Inferior parietal cortex (tissue), 1 donor: ENCODE results near the gene C12orf76.
"Not testable (repeated sequence)": the region's sequence is repeated elsewhere in the genome, so short reads cannot be mapped to it uniquely, and the experiment has no call there.

Experiments used
- DNase-seq: peaks from one replicate; pipeline ENCODE4 v3.0.0-alpha.2; 2016; ENCODE audit errors: extremely low spot score

Gene C12orf76

DNA sequence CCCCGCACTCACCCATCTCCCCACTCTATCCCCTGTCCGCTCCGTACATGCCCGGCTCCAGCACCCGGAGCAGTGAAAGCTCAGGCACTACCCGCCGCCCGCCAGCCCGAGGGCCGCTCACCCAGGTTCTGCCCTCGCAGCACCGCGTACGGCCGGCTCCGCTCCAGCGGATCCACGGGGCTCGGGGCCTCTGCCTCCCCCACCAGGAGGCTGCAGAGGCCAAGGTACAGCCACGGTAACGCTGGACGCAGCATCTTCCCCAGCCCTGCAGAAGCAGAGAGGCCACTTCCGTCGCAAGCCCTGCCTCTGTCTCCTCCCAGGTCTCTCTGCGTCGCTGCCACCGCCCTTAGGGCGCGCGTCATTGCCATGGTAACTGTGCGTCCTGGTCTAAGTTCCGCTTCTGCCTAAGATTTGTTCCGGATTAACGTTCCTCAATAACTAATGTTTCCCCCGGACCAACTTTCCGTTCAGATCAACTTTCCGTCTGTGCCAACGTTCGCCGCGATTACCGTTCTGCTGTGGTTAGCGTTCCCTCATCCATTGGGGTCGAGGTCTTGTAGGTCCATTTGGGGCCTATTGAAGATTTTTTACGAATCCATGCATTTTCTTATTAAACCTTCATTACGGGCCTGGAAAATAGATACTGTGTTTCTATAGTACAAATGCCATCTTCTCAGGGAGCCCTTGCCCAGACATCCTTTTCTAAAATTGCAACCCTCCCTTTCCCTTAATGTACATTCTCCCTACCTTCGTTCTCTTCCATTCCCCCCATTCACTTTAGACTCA lies at the start of gene C12orf76:
TSS of gene C12orf76 (minus strand) at position 281 of the 786 bp plus-strand sequence. CDS start at position 254, 27 bp downstream.
- peak; percentile 98 for DNase-seq

DNA sequence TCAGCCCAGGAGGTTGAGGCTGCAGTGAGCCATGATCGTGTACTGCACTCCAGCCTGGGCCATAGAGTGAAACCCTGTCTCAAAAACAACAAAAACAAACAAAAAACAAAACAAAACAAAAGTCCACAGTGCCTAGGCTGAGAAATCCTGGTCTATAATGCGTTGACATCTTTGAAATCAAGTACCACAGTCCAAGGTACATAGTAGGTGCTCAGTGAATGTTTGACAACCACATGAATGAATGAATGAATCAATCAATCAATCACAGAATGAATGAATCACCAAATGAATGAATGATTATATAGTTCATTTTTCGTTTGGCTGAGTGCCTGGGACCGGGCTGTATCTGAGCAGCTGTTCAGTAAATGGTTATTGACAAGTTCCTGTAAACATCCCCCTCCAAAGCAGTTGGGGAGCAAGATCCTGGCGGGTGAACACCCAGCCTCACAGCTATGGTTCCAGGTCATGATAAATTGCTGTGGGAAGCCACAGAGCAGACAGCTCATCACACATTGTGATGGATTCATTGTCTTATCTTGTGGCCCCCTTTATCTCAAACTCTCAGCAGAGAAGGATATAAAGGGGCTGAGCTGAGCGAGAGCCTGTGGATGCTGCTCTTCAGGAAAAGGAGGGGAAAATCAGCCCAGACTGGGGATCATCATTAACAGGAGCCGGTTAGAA lies 45.4 kb upstream of the C12orf76 start:
- DNase-seq = no peak

DNA sequence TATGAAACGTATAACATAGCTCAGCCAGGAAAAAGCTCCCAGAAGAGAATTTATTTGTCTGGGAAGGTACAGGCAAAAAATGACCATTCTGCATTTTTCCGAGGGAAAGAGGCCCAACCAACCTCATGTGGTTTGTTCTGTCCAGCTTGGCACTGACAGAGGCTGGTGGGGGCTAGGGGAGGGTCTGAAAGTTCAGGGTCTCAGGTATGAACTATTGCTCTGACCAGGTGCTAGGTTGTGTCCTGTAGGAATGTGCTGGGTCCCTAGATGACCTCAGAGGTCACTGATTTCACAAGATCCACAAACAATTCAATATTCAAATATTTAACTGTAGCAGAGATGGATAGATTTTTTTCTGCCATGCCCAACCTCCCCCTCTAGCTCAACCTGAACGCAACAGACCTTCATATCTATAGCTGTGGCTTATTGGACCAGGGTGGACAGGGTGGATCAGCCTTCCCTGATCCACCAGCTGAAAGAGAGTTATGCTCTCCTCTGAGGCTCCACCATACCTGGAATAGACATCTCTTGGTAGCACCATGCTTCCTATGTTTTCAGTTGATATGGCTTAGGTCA lies 42.9 kb upstream of the C12orf76 start:
- DNase-seq = no peak

DNA sequence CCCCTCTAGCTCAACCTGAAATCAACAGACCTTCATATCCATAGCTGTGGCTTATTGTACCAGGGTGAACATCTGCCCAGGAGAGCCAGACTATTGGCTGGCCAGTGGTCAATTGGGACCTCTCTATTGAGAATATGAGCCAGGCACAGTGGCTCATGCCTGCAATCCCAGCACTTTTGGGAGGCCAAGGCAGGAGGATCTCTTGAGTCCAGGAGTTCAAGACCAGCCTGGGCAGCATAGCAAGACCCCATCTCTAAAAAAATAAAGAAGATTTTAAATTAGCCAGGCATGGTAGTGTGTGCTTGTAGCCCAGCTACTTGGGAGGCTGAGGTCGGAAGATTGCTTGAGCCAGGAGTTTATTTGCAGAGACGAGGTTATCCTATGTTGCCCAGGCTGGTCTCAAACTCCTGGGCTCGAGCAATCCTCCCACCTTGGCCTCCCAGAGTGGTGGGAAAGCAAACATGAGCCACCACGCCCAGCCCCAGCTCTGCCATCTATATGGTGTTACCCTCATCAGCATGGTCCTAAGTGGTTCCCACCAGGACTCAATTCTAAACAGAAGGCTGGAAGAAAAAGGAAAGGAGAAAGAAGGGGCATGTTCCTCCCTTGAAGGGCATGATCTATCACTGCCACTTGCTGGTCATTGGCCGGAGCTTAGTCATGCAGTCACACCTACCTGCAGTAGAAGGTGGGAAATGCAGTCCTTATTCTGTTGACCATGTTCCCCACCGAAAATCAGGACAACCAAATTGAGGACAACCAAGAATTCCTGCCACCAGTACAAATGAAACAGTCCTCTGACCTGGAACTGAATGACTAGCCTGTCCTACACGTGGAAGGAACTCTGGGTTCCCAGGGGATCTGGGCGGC lies 42.2 kb upstream of the C12orf76 start:
- DNase-seq = no peak

- no peak for DNase-seq
Measured at GRCh38 chr12:110088936-110089335, 40.6 kb upstream of the C12orf76 start.

GRCh38 chr12:110088216-110088615 lies 39.9 kb upstream of the C12orf76 start:
- DNase-seq = not testable (repeated sequence)

DNA sequence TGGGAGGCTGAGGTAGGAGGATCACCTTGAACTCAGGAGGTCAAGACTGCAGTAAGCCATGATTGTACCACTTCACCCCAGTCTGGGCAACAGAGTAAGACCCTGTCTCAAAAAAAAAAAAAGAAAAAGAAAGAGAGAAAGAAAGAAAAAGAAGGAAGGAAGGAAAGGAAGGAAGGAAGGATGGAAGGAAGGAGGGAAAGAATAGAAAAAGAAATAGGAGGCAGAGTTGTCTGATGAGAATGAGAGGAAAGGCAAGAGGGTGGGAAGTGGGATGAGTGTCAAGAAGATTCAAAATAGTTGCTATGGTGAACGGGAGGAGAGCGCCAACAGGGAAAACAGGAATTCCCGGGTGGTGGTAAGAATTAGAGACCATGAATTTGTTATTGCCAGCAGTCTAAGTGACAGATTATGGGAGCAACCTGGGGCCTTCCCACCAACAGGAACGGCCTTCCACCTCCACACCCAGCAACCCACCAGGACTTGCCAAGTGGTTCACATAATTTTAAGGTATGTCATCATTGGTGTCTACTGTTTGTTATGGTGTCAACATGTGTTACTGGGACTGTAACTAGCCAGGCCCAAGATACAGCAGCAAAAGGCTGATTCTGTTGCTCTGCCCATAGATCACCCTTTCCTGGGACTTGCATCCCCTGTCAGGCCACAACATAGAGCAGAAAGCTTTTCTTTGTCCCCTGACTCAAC lies 36.1 kb upstream of the C12orf76 start:
- no peak for DNase-seq

DNA sequence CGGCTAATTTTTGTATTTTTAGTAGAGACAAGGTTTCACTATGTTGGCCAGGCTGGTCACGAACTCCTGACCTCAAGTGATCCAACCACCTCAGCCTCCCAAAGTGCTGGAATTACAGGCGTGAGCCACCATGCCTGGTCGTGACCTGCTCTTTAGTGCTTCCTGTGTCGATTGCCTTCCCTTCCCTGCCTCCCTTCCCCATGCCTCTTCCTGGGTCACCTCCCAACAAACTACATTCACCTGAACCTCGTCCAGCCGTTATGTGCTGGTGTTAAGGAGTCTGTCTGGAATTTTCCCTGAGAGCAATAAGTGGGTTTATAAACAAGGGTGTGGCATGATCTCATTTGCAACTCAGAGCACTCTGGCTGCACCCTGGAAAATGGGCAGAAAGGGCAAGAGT lies 32.1 kb upstream of the C12orf76 start:
- no peak for DNase-seq

DNA sequence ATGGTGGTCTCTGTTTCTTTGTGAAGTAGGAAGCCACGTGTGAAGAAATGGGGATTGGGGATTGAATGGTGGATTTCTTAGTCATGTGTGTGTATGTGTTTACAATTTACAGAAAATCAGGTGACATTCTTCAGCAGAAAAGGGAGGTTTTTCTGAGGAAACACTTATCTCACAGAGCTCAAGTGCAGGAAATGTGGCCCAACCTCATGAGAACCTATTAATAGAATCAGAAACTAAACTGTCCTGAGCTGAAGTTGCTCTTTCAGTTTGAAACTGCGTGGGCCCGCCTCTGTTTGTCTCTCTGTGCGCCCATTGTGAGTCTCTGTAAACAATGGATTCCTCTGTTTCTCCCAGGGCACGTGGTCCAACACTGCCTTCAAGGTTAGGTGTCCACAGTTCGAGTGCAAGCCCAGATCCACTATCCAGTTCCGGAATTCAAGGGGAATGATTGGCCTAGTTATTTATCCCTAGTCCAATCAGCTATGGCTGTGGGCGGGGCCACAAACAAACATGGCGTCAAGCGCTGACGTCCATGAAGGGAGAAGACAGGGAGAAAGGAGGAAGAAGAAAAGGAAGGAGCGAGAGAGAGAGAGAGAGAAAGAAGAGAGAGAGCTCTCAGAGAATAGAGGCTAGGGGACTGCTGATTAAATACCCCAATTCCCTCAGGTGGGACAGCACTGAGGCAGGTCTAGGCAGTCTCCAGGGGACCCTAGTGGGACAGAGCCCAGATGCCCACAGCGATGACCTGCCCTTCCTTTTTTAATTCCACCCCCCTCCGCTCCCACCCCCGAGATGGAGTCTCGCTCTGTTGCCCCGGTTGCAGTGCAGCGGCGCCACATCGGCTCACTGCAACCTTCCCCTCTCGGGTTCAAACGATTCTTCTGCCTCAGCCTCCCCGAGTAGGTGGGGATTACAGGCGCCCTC lies 31.4 kb upstream of the C12orf76 start:
- DNase-seq = peak; percentile 94

GRCh38 chr12:110077800-110078199 lies 29.5 kb upstream of the C12orf76 start:
- no peak for DNase-seq

GRCh38 chr12:110075880-110076279 lies 27.6 kb upstream of the C12orf76 start:
- no peak for DNase-seq

GRCh38 chr12:110074089-110074488 lies 25.8 kb upstream of the C12orf76 start:
- peak; percentile 50 for DNase-seq

- peak; percentile 91 for DNase-seq
Measured at GRCh38 chr12:110073049-110073831, 24.9 kb upstream of the C12orf76 start.

DNA sequence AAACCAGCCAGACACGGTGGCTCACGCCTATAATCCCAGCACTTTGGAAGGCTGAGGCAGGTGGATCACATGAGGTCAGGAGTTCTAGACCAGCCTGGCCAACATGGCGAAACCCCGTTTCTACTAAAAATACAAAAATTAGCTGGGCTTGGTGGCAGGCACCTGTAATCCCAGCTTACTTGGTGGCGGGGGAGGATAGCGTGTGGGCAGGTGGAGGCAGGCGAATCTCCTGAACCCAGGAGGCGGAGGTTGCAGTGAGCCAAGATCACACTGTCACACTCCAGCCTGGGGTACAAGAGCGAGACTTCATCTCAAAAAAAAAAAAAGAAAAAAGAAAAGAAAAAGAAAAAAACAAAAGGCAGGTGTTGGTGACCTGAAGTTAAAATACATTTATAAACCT lies 24.3 kb upstream of the C12orf76 start:
- not testable (repeated sequence) for DNase-seq

DNA sequence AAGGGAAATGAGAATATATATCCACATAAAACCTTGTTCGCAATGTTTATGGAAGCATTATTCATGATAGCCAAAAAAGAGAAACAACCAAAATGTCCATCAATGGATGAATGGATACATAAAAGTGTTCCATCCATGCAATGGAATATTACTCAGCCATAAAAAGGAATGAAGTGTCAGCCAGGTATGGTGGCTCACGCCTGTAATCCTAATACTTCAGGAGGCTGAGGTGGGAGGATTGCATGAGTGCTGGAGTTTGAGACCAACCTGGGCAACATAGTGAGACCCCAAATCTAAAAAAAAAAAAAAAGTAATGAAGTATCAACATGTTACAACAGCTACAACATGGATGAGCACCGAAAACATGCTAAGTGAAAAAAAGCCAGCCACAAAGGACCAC lies 23.6 kb upstream of the C12orf76 start:
- DNase-seq = no peak

DNA sequence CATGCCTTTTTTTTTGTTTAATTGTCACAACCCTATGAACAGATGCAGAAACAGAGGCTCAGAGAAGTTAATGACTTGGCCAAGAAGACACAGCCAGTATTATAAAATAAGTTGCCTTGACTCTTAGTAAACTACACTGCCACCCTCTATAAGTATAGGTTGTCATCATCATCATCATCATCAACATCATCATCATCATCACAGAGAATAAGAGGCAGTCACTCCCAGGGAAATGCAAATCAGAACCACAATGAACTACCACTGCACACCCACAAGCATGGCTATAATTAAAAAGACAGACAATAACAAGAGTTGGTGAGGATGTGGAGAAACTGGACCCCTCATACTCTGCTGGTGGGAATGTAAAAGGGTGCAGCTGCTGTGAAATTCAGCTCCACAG lies 23.2 kb upstream of the C12orf76 start:
- DNase-seq = no peak

- no peak for DNase-seq
Measured at GRCh38 chr12:110068654-110069053, 20.3 kb upstream of the C12orf76 start.

DNA sequence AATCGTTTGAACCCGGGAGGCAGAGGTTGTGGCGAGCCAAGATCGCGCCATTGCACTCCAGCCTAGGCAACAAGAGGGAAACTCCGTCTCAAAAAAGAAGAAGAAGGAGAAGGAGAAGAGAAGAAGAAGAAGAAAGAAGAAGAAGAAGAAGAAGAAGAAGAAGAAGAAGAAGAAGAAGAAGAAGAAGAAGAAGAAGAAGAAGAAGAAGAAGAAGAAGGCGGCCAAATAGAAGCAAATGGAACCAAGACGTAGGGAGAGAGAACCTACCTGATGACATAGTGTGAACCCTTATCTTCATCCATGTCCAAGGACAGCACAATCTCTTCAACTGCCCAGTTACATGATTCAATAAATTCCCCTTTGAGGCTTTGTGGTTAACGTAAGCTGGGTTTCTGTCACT lies 19.8 kb upstream of the C12orf76 start:
- DNase-seq = not testable (repeated sequence)

DNA sequence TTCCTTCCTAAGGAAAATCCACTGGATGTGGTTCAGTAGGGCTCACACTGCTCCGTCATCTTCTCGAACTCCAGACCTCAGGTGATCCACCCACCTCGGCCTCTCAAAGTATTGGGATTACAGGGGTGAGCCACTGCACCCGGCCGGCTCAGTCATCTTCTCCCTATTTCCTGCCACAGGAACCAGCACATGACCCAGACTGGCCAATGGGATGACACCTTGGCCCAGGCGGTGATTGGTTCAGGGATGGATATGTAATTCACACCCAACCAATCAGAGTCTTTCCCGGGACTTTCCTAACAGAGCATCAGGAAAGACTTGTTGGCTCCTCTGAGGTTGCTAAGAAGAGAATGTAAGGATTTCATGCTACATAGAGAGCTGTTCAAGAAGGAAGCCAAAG lies 19.2 kb upstream of the C12orf76 start:
- DNase-seq = no peak
